GM19468 (cell line): ENCODE results near the gene KIF19.

ENCODE experiments used
- ATAC-seq: cut with Tn5 transposase; IDR thresholded peaks from one replicate; pipeline ENCODE4 v1.9.1; 2021; ENCODE audit warnings: mild to moderate bottlenecking, moderate library complexity, moderate number of reproducible peaks; ENCODE audit not compliant: unreplicated experiment; ENCODE audit errors: extremely low read depth

Gene KIF19

GRCh38 chr17:74336307-74336706 is 10.3 kb downstream of the KIF19 start:
- ATAC-seq: no peak

DNA sequence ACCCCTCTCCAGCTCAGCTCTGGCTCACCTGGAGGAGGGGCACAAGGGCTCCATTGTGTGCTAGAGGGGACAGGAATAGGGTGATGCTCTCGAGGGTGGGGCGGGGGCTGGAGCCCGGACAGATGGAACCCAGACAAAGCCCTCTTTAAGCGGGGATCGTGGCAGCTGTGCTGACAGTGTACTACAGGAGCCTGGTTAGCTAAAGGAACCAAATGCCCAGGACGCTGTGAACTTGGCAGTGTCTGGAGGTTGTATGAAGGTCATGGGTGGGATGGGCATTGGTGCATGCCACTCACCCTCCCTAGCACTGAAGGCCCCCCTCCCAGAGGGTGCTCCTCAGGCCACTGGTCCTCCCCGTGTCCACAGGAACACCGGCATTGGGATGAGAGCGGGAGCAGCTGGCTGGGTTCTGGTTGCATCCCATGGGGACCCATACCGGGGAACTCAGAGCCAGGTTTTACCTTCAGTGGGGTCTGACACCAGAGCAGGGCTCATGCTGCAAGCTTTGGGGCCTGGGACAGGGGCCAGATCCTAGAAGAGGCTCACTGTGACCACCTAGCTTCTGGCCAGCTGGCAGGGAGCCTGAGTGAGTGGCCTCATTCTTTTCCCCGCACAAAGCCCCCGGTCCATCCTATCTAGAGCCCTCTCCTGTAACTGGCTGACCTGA is 11.9 kb downstream of the KIF19 start:
- ATAC-seq: no peak

- no peak for ATAC-seq
Observed at GRCh38 chr17:74339537-74340195, 13.6 kb downstream of the KIF19 start.

GRCh38 chr17:74340470-74341023 is 14.5 kb downstream of the KIF19 start:
- ATAC-seq: no peak

- no peak for ATAC-seq
Observed at GRCh38 chr17:74342224-74342623, 16.2 kb downstream of the KIF19 start.

DNA sequence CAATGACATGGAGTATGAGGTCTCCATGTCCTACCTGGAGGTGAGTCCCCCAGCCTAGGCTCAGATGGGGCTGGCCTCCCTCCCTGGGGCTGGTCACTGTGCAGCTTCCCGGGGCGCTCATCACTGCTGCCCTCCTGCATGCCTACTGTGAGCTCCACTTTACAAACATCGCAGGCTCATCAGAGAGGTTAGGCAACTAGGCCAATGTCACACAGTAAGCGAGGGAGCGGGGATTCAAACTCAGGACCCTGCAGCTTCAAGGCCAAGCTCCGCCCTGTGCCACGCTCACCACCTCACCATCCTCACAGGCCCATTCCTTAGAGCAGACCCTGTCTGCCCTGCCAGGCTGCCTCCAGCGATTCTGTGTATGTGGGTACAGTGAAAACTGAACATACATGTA is 17.1 kb downstream of the KIF19 start:
- ATAC-seq: no peak

DNA sequence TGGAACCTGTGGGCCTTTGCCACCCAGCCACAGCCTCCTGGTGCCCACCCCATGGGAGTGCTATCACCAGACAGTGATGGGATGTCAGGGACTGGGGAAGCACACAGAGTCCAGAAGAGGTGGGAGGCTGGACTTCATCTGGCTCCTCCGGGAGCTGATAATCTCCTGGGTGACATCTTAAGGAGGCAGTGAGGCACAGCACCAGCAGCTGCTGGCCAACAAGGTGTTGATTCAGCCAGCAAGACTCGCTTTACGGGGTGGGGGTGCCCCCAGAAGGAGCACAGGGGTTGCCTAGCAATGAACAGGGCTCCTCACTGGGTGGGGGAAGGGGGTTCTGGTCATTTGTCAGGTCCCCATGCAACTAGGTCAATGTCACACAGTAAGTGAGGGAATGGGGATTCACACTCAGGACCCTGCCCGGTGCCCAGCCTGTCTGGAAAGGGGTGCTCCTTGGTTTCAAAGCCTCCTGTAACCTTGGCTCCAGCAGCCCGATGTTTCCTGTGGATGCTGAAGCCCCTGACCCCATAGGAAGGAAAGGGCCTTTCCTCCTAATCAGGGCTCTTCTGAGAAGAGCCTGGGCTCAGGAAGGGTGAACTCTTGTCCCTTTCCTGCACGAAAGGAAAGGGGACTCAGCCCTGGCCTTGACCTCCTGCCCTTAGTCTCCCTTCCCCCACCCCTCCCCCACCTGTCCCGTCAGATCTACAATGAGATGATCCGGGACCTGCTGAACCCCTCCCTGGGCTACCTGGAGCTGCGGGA is 17.7 kb downstream of the KIF19 start:
- no peak for ATAC-seq

- no peak for ATAC-seq
Observed at GRCh38 chr17:74344658-74345057, 18.6 kb downstream of the KIF19 start.

DNA sequence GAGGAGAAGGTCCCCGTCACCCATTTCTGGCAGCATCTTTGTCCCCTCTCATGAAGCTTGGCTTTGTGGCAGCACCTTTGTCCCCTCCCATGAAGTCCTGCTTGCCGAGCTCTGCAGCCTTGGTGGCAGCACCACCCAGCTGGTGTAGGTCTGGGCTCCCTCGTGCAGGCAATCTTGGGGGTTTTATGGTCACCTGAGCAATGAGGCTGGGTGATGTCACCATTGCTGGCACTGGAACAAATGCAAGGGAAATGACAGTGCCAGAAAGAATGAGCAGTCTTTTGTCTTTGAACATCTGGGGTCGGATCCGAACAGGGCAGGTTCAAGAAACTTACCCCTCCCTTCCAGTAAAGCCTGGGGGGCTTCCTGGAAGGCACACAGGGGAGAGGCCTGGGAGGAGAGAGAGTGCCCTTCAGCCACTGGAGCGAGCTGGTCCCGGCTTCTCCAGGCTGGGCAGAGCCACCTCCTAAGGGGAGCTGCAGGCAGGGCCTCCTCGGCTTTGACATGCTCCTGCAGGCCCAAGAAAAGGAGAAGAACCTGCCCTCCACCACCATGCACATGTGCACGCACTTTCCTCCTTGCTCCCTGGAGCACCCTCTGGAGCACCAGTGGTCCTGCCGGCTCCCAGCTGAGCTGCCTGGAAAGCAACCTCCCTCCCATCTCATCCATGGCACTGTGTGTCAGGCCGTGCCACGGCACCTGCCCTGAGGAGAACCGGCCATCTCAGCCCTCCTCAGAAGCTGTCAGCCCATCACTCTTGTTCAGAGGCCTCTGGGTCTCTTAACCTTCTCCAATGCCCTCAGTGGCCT is 19.6 kb downstream of the KIF19 start:
- ATAC-seq: no peak

DNA sequence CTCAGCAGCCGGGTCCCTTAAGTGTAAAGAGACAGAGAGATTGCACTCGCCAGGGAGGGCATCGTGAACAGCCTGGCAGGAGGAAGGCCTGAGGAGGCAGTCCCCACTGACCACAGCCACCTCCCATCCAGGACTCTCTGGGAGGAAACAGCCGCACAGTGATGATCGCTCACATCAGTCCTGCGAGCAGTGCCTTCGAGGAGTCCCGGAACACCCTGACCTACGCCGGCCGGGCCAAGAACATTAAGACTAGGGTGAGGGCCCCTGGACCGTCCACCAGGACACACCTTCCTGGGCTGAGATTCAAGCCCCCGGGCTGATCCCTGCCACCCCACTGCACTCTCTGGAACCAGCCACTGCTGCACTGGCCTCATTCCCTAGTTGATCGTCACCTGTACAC is 21.6 kb downstream of the KIF19 start:
- ATAC-seq: no peak

- ATAC-seq: no peak
Observed at GRCh38 chr17:74349120-74349519, 23.1 kb downstream of the KIF19 start.

- no peak for ATAC-seq
Observed at GRCh38 chr17:74350486-74350885, 24.5 kb downstream of the KIF19 start.

DNA sequence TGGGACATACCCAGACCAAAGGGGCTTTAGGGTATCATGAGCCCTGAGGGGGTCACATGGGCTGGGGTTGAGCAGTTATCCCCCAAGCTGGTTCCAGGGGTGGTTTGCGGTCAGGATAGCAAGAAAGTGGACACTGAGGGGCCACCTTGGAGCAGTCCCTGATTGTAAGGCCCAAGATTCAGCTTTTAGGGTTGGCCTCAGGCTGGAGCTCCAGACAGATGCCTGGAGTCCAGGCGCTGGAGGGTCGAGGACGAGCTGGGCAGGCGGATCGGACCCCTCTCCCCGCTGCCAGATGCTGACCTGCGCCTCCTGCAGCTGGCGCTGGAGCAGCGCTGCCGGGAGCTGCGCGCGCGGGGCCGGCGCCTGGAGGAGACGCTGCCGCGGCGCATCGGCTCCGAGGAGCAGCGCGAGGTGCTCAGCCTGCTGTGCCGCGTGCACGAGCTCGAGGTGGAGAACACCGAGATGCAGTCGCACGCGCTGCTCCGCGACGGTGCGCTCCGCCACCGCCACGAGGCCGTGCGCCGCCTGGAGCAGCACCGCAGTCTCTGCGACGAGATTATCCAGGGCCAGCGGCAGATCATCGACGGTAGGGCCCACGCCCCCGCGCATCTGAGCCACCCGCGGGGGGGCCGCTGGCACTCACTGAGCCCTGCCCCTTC is 25.7 kb downstream of the KIF19 start:
- ATAC-seq: no peak

DNA sequence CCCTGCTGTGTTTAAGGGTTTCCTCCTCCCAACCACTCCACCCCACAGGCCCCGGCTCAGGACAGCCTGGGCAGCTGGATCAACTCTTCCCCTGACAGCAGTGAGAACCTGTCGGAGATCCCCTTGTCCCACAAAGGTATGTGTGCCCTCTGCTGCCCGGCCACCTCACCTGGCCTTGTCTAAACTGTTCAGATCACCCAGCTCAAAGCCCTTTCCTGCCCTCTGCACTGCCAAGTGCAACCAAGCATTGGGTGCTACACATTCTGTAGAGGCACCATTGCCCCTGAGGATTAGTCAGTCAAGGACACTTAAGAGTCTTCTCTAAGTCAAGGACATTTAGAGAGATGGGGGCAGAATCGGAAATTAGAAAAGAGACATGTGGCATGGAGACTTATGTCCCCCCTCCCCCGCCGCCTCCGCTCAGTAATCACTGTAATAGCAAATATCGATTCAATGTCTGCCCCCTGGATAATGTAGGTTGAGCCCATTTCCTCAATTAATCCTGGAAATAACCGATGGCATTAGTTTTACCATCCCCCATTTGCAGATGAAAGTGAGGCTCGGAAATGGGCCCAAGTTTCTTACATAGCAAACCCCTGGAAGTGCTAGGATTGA is 27.5 kb downstream of the KIF19 start:
- ATAC-seq: no peak

- ATAC-seq: no peak
Observed at GRCh38 chr17:74354123-74354522, 28.1 kb downstream of the KIF19 start.

DNA sequence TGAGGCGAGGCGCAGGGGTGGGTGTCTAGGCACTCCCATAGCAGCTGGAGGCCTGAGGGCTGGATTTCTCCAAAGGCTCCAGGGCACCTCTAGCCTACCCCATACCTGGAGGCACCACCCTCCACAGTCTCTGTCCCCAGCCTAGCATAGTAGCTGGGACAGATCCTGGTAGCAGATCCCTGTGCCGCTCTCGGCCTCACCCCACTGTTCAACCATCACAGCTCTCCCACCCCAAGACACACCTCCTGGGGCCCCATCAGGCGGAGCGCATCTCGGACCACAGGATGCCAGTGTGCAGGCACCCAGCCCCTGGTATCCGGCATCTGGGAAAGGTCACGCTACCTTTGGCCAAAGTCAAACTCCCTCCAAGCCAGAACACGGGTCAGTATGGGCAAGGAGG is 28.5 kb downstream of the KIF19 start:
- no peak for ATAC-seq

DNA sequence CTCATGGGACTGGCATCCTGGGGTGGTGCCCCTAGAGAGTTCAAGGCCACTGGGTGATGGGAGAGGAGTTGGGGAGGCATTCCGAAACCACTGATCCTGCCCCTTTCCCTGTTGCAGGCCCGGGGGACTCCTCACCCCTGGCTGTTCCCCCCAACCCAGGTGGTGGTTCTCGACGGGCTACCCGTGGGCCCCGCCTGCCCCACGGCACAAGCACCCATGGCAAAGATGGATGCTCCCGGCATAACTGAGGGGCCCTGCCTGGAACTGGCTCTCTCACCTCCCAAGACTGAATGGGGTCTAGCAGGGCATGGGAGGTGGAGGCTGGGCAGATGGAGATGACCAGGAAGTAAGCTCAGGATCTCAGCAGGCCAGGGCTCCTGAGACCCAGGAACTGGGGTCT is 29.0 kb downstream of the KIF19 start:
- no peak for ATAC-seq

DNA sequence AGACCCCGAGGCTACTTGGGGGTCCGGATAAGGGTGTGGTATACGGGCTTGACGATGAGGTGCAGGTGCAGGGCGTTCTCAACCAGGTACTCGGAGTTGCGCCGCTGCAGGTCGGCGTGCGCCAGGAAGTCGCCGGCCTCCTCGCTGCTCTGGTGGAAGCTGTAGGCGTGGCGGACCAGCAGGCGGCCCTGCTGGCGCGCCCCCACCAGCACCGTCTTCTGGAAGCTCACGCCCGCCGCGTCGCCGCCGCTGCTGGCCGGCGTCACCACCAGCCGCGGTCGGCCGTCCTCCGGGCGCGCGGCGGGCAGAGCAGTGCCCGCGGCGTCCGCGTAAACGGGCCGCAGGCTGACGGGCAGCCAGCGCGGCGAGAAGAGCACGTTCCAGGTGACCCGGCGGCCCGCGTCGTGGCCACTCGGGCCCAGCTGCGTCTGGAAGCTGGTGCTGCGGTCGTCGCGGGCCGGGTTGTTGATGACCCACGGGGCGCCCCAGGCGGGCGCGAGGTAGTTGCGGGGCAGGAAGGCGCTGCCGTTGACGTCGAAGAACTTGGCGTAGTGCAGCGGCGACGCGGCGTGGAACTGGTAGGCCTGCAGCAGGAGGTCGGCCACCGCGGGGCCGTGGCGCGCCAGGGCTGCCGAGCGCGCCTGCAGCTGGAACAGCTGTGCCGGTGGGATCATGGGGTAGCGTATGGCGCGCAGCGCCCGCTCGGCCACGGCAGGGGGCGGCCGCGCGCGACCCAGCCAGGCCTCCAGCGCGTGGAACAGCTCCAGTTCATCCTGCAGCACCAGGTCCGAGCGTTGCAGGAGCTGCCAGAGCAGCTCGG is 30.8 kb downstream of the KIF19 start:
- ATAC-seq: no peak

DNA sequence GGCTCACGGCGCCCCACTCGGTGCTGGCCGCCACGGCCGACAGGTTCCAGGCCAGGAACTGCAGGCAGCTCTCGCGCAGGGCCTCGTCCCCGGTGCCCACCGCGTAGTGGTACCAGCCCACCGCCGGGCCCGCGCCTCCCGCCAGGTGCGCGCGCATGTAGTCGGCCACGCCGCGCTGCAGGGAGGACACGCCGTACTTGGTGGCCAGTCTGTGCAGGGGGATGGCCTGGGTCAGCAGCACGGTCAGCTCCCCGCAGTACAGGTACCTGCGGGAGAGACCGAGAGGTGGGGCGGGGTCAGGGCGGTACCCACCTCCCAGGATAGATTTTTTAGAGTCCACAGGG is 31.4 kb downstream of the KIF19 start:
- ATAC-seq: no peak
